T-helper 9 cell (primary cell): ENCODE measurements around the gene USP49.

Experiments
- DNase-seq: peaks from one replicate; pipeline ENCODE4 v3.0.0-alpha.2; 2020

The USP49 gene

GRCh38 chr6:41805830-41806774 is 89.1 kb downstream of the USP49 start:
- no peak for DNase-seq

GRCh38 chr6:41801380-41801779 is 93.8 kb downstream of the USP49 start:
- DNase-seq, result no peak

GRCh38 chr6:41799559-41799911 is 95.6 kb downstream of the USP49 start:
- no peak for DNase-seq

GRCh38 chr6:41798901-41799558 is 96.1 kb downstream of the USP49 start:
- no peak for DNase-seq

GRCh38 chr6:41796474-41796873 is 98.7 kb downstream of the USP49 start:
- DNase-seq, result no peak

GRCh38 chr6:41791984-41792383 is 103.2 kb downstream of the USP49 start:
- no peak for DNase-seq

- DNase-seq, result no peak
These were observed 103.9 kb downstream of the USP49 start for GRCh38 chr6:41791305-41791704.

- no peak for DNase-seq
These were observed 105.1 kb downstream of the USP49 start for GRCh38 chr6:41790045-41790444.

GRCh38 chr6:41789390-41789724 is 105.8 kb downstream of the USP49 start:
- no peak for DNase-seq

GRCh38 chr6:41787219-41787917 is 107.8 kb downstream of the USP49 start, which contains the start of gene TOMM6:
TSS of gene TOMM6 (plus strand) at chr6:41787694. CDS start at chr6:41787698, 4 bp downstream.
- peak; percentile 93 for DNase-seq

GRCh38 chr6:41786451-41787218 is 108.5 kb downstream of the USP49 start:
- peak; percentile 88 for DNase-seq

GRCh38 chr6:41785689-41786450 is 109.3 kb downstream of the USP49 start:
- no peak for DNase-seq

GRCh38 chr6:41785254-41785653 is 109.9 kb downstream of the USP49 start:
- DNase-seq, result no peak

- DNase-seq, result no peak
These were observed 110.5 kb downstream of the USP49 start for GRCh38 chr6:41784581-41785171.

- no peak for DNase-seq
These were observed 111.9 kb downstream of the USP49 start for GRCh38 chr6:41783106-41783780.

- no peak for DNase-seq
These were observed 113.8 kb downstream of the USP49 start for GRCh38 chr6:41781366-41781730.

GRCh38 chr6:41780551-41781365 is 114.4 kb downstream of the USP49 start, which contains the start of gene PRICKLE4:
TSS of gene PRICKLE4 (plus strand) at chr6:41780782. CDS start at chr6:41783474, 2,692 bp downstream.
- peak; percentile 17 for DNase-seq

GRCh38 chr6:41779788-41780550 is 115.2 kb downstream of the USP49 start, which contains the start of gene FRS3:
TSS of gene FRS3 (minus strand) at chr6:41779900. CDS start at chr6:41776987, 2,913 bp downstream.
- DNase-seq, result peak; percentile 100

GRCh38 chr6:41779336-41779735 is 115.8 kb downstream of the USP49 start:
- DNase-seq, result no peak
